ENCODE results near the gene HERC3.

HERC3 gene

DNA sequence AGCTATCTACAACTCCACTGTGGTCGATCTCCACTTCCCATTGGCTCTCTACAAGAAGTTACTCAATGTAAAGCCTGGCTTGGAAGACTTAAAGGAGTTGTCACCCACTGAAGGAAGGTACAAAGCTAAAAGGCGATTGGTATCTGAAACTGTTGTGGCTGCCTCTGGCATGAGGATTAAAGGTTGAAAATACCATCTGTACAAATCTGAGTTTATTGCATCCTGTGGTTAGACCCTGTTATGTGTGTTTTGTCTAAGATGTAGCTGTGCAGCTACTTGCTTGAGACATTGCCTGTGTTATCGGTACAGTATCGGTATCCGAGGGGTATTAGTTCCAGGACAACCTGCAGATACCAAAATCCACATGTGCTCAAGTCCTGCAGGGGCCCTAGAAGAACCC, 88.9 kb downstream of the HERC3 start:
- no peak overlapping the region for H4K8ac ChIP-seq (ENCODE audit: low read depth, low read length)
- H2AFZ ChIP-seq (ENCODE audit: insufficient read depth, low read length, poor library complexity), result no peak overlapping the region
- H3K4ac ChIP-seq (ENCODE audit: low read depth, low read length), result no peak overlapping the region
- no peaks in the 10 kb centered on the region for H3K36me3 ChIP-seq (ENCODE audit: control insufficient read depth in 1 of 2, insufficient read depth in 2 of 2, low read length in 2 of 2)
- no peaks in the 10 kb centered on the region for H3K9me3 ChIP-seq (ENCODE audit: insufficient read depth, low read depth, low read length)
- no peak overlapping the region for H2BK120ac ChIP-seq (ENCODE audit: insufficient read depth, low read length, poor library complexity)
- no peak overlapping the region for H3K23ac ChIP-seq (ENCODE audit: low read length)
- H3K9ac ChIP-seq (ENCODE audit: low read length), result no peak overlapping the region
- H3K18ac ChIP-seq (ENCODE audit: low read length), result no peak overlapping the region
- H3K14ac ChIP-seq (ENCODE audit: low read length), result no peak overlapping the region
- no peaks in the 10 kb centered on the region for H3K4me1 ChIP-seq (ENCODE audit: control insufficient read depth in 1 of 2, insufficient read depth in 2 of 2, low read length in 2 of 2)
- H3K4me2 ChIP-seq (ENCODE audit: low read length), result no peak overlapping the region
- no peak overlapping the region for H3K4me3 ChIP-seq (ENCODE audit: low read depth, low read length)
- no peaks in the 10 kb centered on the region for H3K79me2 ChIP-seq (ENCODE audit: control insufficient read depth, insufficient read depth, low read length, poor library complexity)
- H4K12ac ChIP-seq (ENCODE audit: low read depth, low read length), result no peak overlapping the region
- no peak overlapping the region for H2BK12ac ChIP-seq (ENCODE audit: low read length)
- no CpG with 5 or more reads among the region's 5 CpGs for WGBS (ENCODE audit: extremely low coverage, insufficient coverage, insufficient read length)
- no peaks in the 10 kb centered on the region for H3K79me1 ChIP-seq (ENCODE audit: low read length)
- no peak overlapping the region for H2BK5ac ChIP-seq (ENCODE audit: low read depth, low read length, poor library complexity)
- H2AK5ac ChIP-seq (ENCODE audit: low read length), result no peak overlapping the region
- H3K27me3 ChIP-seq (ENCODE audit: insufficient read depth, low read length), result no peaks in the 10 kb centered on the region
- no peak overlapping the region for H3K27ac ChIP-seq (ENCODE audit: low read depth, low read length)
- H4K91ac ChIP-seq (ENCODE audit: low read depth, low read length), result no peak overlapping the region
- DNase-seq, result no peak

DNA sequence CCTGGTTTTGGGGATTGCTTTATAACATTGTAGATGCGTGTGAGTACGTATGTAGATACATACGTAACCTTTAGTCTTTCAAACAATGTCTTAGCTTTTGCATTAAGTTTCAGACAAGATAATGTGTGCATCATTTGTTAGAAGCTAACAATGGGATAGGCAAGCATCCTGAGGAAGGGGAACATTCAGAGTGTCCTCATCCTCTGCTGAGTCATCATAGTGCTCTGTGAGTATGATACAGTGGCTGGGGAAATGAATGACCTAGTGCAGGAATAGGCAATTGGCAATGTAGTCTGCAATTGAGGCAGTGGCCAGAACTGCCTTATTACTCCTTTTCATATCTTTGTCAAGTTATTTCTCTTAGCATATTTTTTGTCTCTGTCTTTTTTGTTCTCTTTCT, 98.1 kb downstream of the HERC3 start:
- H2BK12ac ChIP-seq (ENCODE audit: low read length), result no peak overlapping the region
- no peak for DNase-seq
- H2BK5ac ChIP-seq (ENCODE audit: low read depth, low read length, poor library complexity), result no peak overlapping the region
- no peak overlapping the region for H3K27ac ChIP-seq (ENCODE audit: low read depth, low read length)
- no peak overlapping the region for H4K12ac ChIP-seq (ENCODE audit: low read depth, low read length)
- no peak overlapping the region for H3K9ac ChIP-seq (ENCODE audit: low read length)
- H3K4me1 ChIP-seq (ENCODE audit: control insufficient read depth in 1 of 2, insufficient read depth in 2 of 2, low read length in 2 of 2), result no peaks in the 10 kb centered on the region
- H3K23ac ChIP-seq (ENCODE audit: low read length), result no peak overlapping the region
- H4K91ac ChIP-seq (ENCODE audit: low read depth, low read length), result no peak overlapping the region
- no peaks in the 10 kb centered on the region for H3K27me3 ChIP-seq (ENCODE audit: insufficient read depth, low read length)
- H3K36me3 ChIP-seq (ENCODE audit: control insufficient read depth in 1 of 2, insufficient read depth in 2 of 2, low read length in 2 of 2), result no peaks in the 10 kb centered on the region
- H3K79me2 ChIP-seq (ENCODE audit: control insufficient read depth, insufficient read depth, low read length, poor library complexity), result no peaks in the 10 kb centered on the region
- H3K18ac ChIP-seq (ENCODE audit: low read length), result no peak overlapping the region
- no peaks in the 10 kb centered on the region for H3K79me1 ChIP-seq (ENCODE audit: low read length)
- no peak overlapping the region for H3K4ac ChIP-seq (ENCODE audit: low read depth, low read length)
- H2AFZ ChIP-seq (ENCODE audit: insufficient read depth, low read length, poor library complexity), result no peak overlapping the region
- no peaks in the 10 kb centered on the region for H3K9me3 ChIP-seq (ENCODE audit: insufficient read depth, low read depth, low read length)
- H3K14ac ChIP-seq (ENCODE audit: low read length), result no peak overlapping the region
- H2AK5ac ChIP-seq (ENCODE audit: low read length), result no peak overlapping the region
- H3K4me3 ChIP-seq (ENCODE audit: low read depth, low read length), result no peak overlapping the region
- WGBS (ENCODE audit: extremely low coverage, insufficient coverage, insufficient read length), result no CpG with 5 or more reads among the region's 3 CpGs
- H2BK120ac ChIP-seq (ENCODE audit: insufficient read depth, low read length, poor library complexity), result no peak overlapping the region
- H4K8ac ChIP-seq (ENCODE audit: low read depth, low read length), result no peak overlapping the region
- no peak overlapping the region for H3K4me2 ChIP-seq (ENCODE audit: low read length)

DNA sequence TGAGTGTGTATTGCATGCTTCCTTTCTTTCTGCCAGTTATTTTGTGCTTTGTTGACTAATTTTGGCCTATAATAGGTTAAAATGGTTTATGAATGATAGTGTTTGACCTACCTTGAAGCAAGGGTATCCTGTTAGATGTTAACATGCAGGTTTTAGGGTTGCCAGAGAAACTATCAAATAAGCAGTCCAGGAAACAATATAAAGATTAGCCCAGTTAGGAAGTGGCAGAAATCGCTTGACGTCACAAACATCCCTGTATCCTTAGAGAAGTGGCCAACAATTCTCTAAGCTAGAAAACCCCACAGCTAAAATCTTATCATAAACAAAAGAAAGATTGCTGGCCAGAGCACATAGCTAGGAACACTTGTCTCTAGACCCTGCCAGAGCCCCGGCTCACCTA, 101.5 kb downstream of the HERC3 start:
- no CpG with 5 or more reads among the region's 3 CpGs for WGBS (ENCODE audit: extremely low coverage, insufficient coverage, insufficient read length)
- Histone ChIP-seq H3K23ac (ENCODE audit: low read length) (no peak overlapping the region), H2AFZ (ENCODE audit: insufficient read depth, low read length, poor library complexity) (no peak overlapping the region), H3K4me1 (ENCODE audit: control insufficient read depth in 1 of 2, insufficient read depth in 2 of 2, low read length in 2 of 2) (no peaks in the 10 kb centered on the region), H3K36me3 (ENCODE audit: control insufficient read depth in 1 of 2, insufficient read depth in 2 of 2, low read length in 2 of 2) (no peaks in the 10 kb centered on the region), H3K4me2 (ENCODE audit: low read length) (no peak overlapping the region), H3K9ac (ENCODE audit: low read length) (no peak overlapping the region), H2BK120ac (ENCODE audit: insufficient read depth, low read length, poor library complexity) (no peak overlapping the region), H3K79me1 (ENCODE audit: low read length) (no peaks in the 10 kb centered on the region), H4K91ac (ENCODE audit: low read depth, low read length) (no peak overlapping the region), H3K18ac (ENCODE audit: low read length) (no peak overlapping the region), H2BK12ac (ENCODE audit: low read length) (no peak overlapping the region), H3K79me2 (ENCODE audit: control insufficient read depth, insufficient read depth, low read length, poor library complexity) (peaks cover 2% of the 10 kb centered on the region), H3K4me3 (ENCODE audit: low read depth, low read length) (no peak overlapping the region), H3K27me3 (ENCODE audit: insufficient read depth, low read length) (no peaks in the 10 kb centered on the region), H3K4ac (ENCODE audit: low read depth, low read length) (no peak overlapping the region), H3K9me3 (ENCODE audit: insufficient read depth, low read depth, low read length) (no peaks in the 10 kb centered on the region), H3K14ac (ENCODE audit: low read length) (no peak overlapping the region), H2AK5ac (ENCODE audit: low read length) (no peak overlapping the region), H4K12ac (ENCODE audit: low read depth, low read length) (no peak overlapping the region), H2BK5ac (ENCODE audit: low read depth, low read length, poor library complexity) (no peak overlapping the region), H4K8ac (ENCODE audit: low read depth, low read length) (no peak overlapping the region), H3K27ac (ENCODE audit: low read depth, low read length) (no peak overlapping the region)
- DNase-seq, result no peak

DNA sequence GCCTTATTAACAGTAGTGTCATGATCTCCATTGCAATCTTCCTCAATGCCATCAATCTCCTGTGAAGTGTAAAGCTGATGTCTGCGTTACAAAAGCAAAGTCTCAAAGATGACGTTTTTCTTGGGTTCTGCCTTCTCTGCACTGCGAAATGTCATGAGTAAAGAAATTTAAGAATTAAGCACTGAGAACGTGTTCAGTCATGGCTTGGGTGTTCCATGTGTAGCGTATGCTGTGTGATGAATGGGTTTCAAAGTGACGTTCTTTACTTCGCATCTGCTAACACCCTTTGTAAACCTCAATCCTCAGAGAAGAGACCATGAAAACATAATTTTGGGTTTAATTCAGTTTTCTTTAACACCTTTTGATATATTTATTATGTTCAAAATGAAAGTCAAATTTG, 104.3 kb downstream of the HERC3 start:
- Histone ChIP-seq H2AFZ (ENCODE audit: insufficient read depth, low read length, poor library complexity) (no peak overlapping the region), H3K18ac (ENCODE audit: low read length) (no peak overlapping the region), H3K27me3 (ENCODE audit: insufficient read depth, low read length) (no peaks in the 10 kb centered on the region), H3K9me3 (ENCODE audit: insufficient read depth, low read depth, low read length) (no peaks in the 10 kb centered on the region), H2BK120ac (ENCODE audit: insufficient read depth, low read length, poor library complexity) (no peak overlapping the region), H4K12ac (ENCODE audit: low read depth, low read length) (no peak overlapping the region), H3K4me1 (ENCODE audit: control insufficient read depth in 1 of 2, insufficient read depth in 2 of 2, low read length in 2 of 2) (no peaks in the 10 kb centered on the region), H3K79me1 (ENCODE audit: low read length) (no peaks in the 10 kb centered on the region), H4K91ac (ENCODE audit: low read depth, low read length) (no peak overlapping the region), H3K4ac (ENCODE audit: low read depth, low read length) (no peak overlapping the region), H2AK5ac (ENCODE audit: low read length) (no peak overlapping the region), H3K9ac (ENCODE audit: low read length) (no peak overlapping the region), H3K4me2 (ENCODE audit: low read length) (no peak overlapping the region), H3K4me3 (ENCODE audit: low read depth, low read length) (no peak overlapping the region), H2BK5ac (ENCODE audit: low read depth, low read length, poor library complexity) (no peak overlapping the region), H3K14ac (ENCODE audit: low read length) (no peak overlapping the region), H3K36me3 (ENCODE audit: control insufficient read depth in 1 of 2, insufficient read depth in 2 of 2, low read length in 2 of 2) (no peaks in the 10 kb centered on the region), H3K27ac (ENCODE audit: low read depth, low read length) (no peak overlapping the region), H2BK12ac (ENCODE audit: low read length) (no peak overlapping the region), H4K8ac (ENCODE audit: low read depth, low read length) (no peak overlapping the region), H3K79me2 (ENCODE audit: control insufficient read depth, insufficient read depth, low read length, poor library complexity) (peaks cover 2% of the 10 kb centered on the region), H3K23ac (ENCODE audit: low read length) (no peak overlapping the region)
- DNase-seq, result no peak
- WGBS (ENCODE audit: extremely low coverage, insufficient coverage, insufficient read length), result no CpG with 5 or more reads among the region's 7 CpGs

Measured in trophoblast cell (in vitro differentiated cells and primary cell).